MCF 10A (cell line): Measurements from ENCODE around the gene BCORL1. TPM values are rescaled to one million over a fixed set of nuclear protein-coding genes. Genes with fewer than 3 reads are reported as not detected.

Experiments used
- BruUV-seq: library from RNA; stranded (reverse); fragments of 400-500 nt; replicated peaks from 2 replicates; lab custom pipeline; 2021; lab: Mats Ljungman, UMichigan
- CTCF ChIA-PET: fragments of 300-600 bp; sonication (Branson Sonifier 250); formaldehyde crosslinking; extraction: SDS; loops from one replicate; lab custom pipeline; 2021; ENCODE audit warnings: antibody characterized with exemption, inconsistent platforms; lab: Yijun Ruan, JAX
- POLR2A ChIA-PET: fragments of 300-600, 350-650 bp; sonication (Branson Sonifier 250); formaldehyde crosslinking; extraction: SDS; loops from one replicate; lab custom pipeline; 2020; ENCODE audit warnings: antibody characterized with exemption, inconsistent platforms; lab: Yijun Ruan, JAX
- DNase-seq: peaks from one replicate; pipeline ENCODE4 v3.0.0-alpha.2; 2018; ENCODE audit not compliant: unreplicated experiment
- H3K27ac Mint-ChIP-seq: one replicate; pipeline ENCODE4 v1.8.0; 2022; ENCODE audit warnings: mild to moderate bottlenecking, low read depth, mixed read lengths; ENCODE audit not compliant: unreplicated experiment
- H3K27me3 Mint-ChIP-seq: one replicate; pipeline ENCODE4 v1.8.0; 2022; ENCODE audit warnings: mixed read lengths; ENCODE audit not compliant: insufficient read depth, unreplicated experiment
- H3K36me3 Mint-ChIP-seq: one replicate; pipeline ENCODE4 v1.8.0; 2022; ENCODE audit warnings: mild to moderate bottlenecking, moderate library complexity, mixed read lengths; ENCODE audit not compliant: insufficient read depth, unreplicated experiment
- H3K4me1 Mint-ChIP-seq: one replicate; pipeline ENCODE4 v1.8.0; 2022; ENCODE audit warnings: mixed read lengths; ENCODE audit not compliant: insufficient read depth, unreplicated experiment
- H3K4me3 Mint-ChIP-seq: one replicate; pipeline ENCODE4 v1.8.0; 2022; ENCODE audit warnings: mild to moderate bottlenecking, moderate library complexity, mixed read lengths; ENCODE audit not compliant: unreplicated experiment
- H3K9me3 Mint-ChIP-seq: one replicate; pipeline ENCODE4 v1.8.0; 2022; ENCODE audit warnings: mixed read lengths; ENCODE audit not compliant: unreplicated experiment
- CTCF ChIP-seq: fragments of 200-600 bp; IDR thresholded peaks from one replicate; pipeline ENCODE4 v1.8.0; 2022; ENCODE audit warnings: antibody characterized with exemption, mild to moderate bottlenecking; ENCODE audit not compliant: unreplicated experiment
- intact Hi-C: fragments of 100-400 bp; cut with micrococcal nuclease; formaldehyde crosslinking; loops from 2 replicates; pipeline ENCODE4 v1.14.1; 2022
- total RNA-seq: library from RNA; stranded (reverse); gene quantifications from 2 replicates; pipeline ENCODE4 v1.2.3, GENCODE V29; 2022

Gene BCORL1
- total RNA-seq, 1 experiment from 2014 or later = 2.9 TPM

GRCh38 chrX:130053236-130053635 is 70.8 kb downstream of the BCORL1 start:
- H3K4me1 Mint-ChIP-seq = no peaks in the 10 kb centered on the region
- no peak for DNase-seq
- POLR2A ChIA-PET = no interaction called here
- TF ChIP-seq CTCF = no peak
- intact Hi-C loops = no loop called here
- peaks cover 27% of the 10 kb centered on the region for H3K27me3 Mint-ChIP-seq
- H3K4me3 Mint-ChIP-seq = no peak overlapping the region
- BruUV-seq = no TSS peak
- peaks cover 21% of the 10 kb centered on the region for H3K36me3 Mint-ChIP-seq
- CTCF ChIA-PET = interaction anchor here (0.6 to 1.1 kb wide), 4 partner anchors 21 to 68 kb away, joined by 3 to 4 read pairs (median 3); no protein-coding TSS in a partner anchor
- H3K27ac Mint-ChIP-seq = no peak overlapping the region
- no peaks in the 10 kb centered on the region for H3K9me3 Mint-ChIP-seq

- POLR2A ChIA-PET = interaction anchor here (0.6 kb wide), 1 partner anchor 225 kb away, joined by 3 read pairs; no protein-coding TSS in a partner anchor
- no peak for DNase-seq
- no TSS peak for BruUV-seq
- intact Hi-C loops = no loop called here
- CTCF ChIA-PET = no interaction called here
- Mint-ChIP-seq H3K27ac (no peak overlapping the region), H3K4me3 (no peak overlapping the region), H3K9me3 (no peaks in the 10 kb centered on the region), H3K4me1 (no peaks in the 10 kb centered on the region), H3K27me3 (peaks cover 27% of the 10 kb centered on the region), H3K36me3 (peaks cover 16% of the 10 kb centered on the region)
- TF ChIP-seq CTCF = no peak
Measured at GRCh38 chrX:130055103-130055502, 72.7 kb downstream of the BCORL1 start.

GRCh38 chrX:130055899-130056298 is 73.5 kb downstream of the BCORL1 start:
- DNase-seq = no peak
- intact Hi-C loops = no loop called here
- no peak for TF ChIP-seq CTCF
- Mint-ChIP-seq H3K9me3 (no peaks in the 10 kb centered on the region), H3K27ac (no peak overlapping the region), H3K4me3 (no peak overlapping the region), H3K27me3 (peaks cover 21% of the 10 kb centered on the region), H3K4me1 (no peaks in the 10 kb centered on the region), H3K36me3 (peaks cover 16% of the 10 kb centered on the region)
- POLR2A ChIA-PET = no interaction called here
- CTCF ChIA-PET = interaction anchor here (0.6 kb wide), 1 partner anchor 93 kb away, joined by 3 read pairs; no protein-coding TSS in a partner anchor
- BruUV-seq = no TSS peak

- ChIA-PET CTCF (interaction anchor here (0.6 to 0.7 kb wide), 3 partner anchors 9 to 158 kb away, joined by 3 to 4 read pairs (median 3); no protein-coding TSS in a partner anchor), POLR2A (no interaction called here)
- no peak for DNase-seq
Measured at GRCh38 chrX:130057209-130057608, 74.8 kb downstream of the BCORL1 start.

More at GRCh38 chrX:130057209-130057608, 74.8 kb downstream of the BCORL1 start:
- Mint-ChIP-seq H3K36me3 (peaks cover 21% of the 10 kb centered on the region), H3K4me1 (no peaks in the 10 kb centered on the region), H3K4me3 (no peak overlapping the region), H3K27ac (no peak overlapping the region), H3K9me3 (no peaks in the 10 kb centered on the region), H3K27me3 (peaks cover 16% of the 10 kb centered on the region)
- intact Hi-C loops = no loop called here
- TF ChIP-seq CTCF = no peak
- no TSS peak for BruUV-seq
